ENCODE measurements around the gene TMEM181. TPM values are rescaled to one million over a fixed set of nuclear protein-coding genes. Genes with fewer than 3 reads are reported as not detected.
A peak's percentile ranks its signal among the peaks of the same experiment; 100 is the strongest.

TMEM181 gene
- total and polyA plus RNA-seq, 2 of the 13 experiments (the other 11 are each of a cell fraction or from before 2014, with no cell fraction given), result 59.1 to 108 TPM

DNA sequence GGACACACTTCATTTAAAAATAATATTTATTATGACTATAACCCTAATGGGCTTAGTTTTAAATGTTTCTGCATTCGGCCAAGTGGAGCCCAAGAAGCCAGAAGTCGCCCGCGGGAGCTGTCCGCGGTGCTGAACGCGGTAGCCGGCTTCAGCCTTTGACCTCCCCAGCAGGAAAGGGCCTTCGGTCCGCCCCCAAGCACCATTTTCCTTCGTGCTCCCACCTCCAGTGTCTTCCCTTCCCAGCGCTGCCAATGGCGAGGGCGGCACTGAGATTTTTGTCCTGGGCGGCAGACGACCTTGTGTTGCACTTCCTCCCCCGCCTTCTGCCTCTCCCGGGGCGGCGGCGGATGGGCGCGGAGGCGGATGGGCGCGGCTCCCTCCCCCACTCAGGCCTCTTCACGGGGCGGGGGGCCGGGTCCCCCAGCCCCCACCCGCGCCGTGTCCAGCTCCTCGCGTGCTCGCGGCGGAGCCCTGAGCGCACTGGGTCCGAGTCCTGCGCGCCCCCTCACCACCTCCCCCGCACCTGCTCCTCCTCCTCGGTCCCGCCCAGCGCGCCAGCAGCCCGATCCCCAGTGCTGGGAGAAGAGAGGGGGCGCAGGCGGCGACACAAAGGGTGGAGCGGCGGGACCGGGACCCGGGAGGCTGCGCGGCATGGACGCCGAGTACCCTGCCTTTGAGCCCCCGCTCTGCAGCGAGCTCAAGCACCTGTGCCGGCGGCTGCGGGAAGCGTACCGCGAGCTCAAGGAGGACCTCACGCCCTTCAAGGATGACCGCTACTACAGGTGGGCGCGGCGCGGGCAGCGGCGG, 23.6 kb upstream of the TMEM181 start:
- in situ Hi-C loops (cut with HindIII; ENCODE audit: extremely low pct_ligation_motif_present, low pct_unique_long_range_greater_than_20kb), result no loop called here
- H3K4me3 ChIP-seq (replicated peaks in 1 of 3; ENCODE audit: insufficient read depth in 1 of 3, low read depth in 2 of 3, low read length in 3 of 3), result peak overlapping the region; percentile 70 to 95 (median 86)
- no peak; the same call in 1 of the 2 replicates for TF ChIP-seq ZSCAN22 (CRISPR knock-in tag; IDR thresholded peaks at IDR 0.05)
- TF ChIP-seq, protein P1, sequence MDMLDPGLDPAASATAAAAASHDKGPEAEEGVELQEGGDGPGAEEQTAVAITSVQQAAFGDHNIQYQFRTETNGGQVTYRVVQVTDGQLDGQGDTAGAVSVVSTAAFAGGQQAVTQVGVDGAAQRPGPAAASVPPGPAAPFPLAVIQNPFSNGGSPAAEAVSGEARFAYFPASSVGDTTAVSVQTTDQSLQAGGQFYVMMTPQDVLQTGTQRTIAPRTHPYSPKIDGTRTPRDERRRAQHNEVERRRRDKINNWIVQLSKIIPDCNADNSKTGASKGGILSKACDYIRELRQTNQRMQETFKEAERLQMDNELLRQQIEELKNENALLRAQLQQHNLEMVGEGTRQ (IDR thresholded peaks at IDR 0.05; ENCODE audit: low read depth, low read length), result no peak
- TF ChIP-seq, protein P1 (CRISPR knock-in tag; IDR thresholded peaks at IDR 0.05; ENCODE audit: borderline replicate concordance), result no peak
- TF ChIP-seq NFIB (CRISPR knock-in tag; IDR thresholded peaks at IDR 0.05; ENCODE audit: borderline replicate concordance), result no peak
- no peak for TF ChIP-seq TRIM22 (IDR thresholded peaks at IDR 0.05)
- peak; percentile 62; the same call in 1 of the 2 replicates for TF ChIP-seq ZNF652 (CRISPR knock-in tag; IDR thresholded peaks at IDR 0.05; ENCODE audit: borderline replicate concordance, low read depth)
- TF ChIP-seq ZNF816 (CRISPR knock-in tag; IDR thresholded peaks at IDR 0.05; ENCODE audit: borderline replicate concordance), result peak; percentile 96; the same call in 1 of the 2 replicates
- TF ChIP-seq HIVEP1 (CRISPR knock-in tag; IDR thresholded peaks at IDR 0.05), result no peak; the same call in 1 of the 2 replicates
- 0 out of 2 replicates have a peak, but pooled peaks have one; percentile 39 for TF ChIP-seq ZNF678 (CRISPR knock-in tag; IDR thresholded peaks at IDR 0.05)
- TF ChIP-seq, protein P2, sequence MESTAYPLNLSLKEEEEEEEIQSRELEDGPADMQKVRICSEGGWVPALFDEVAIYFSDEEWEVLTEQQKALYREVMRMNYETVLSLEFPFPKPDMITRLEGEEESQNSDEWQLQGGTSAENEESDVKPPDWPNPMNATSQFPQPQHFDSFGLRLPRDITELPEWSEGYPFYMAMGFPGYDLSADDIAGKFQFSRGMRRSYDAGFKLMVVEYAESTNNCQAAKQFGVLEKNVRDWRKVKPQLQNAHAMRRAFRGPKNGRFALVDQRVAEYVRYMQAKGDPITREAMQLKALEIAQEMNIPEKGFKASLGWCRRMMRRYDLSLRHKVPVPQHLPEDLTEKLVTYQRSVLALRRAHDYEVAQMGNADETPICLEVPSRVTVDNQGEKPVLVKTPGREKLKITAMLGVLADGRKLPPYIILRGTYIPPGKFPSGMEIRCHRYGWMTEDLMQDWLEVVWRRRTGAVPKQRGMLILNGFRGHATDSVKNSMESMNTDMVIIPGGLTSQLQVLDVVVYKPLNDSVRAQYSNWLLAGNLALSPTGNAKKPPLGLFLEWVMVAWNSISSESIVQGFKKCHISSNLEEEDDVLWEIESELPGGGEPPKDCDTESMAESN (CRISPR knock-in tag; conservative IDR thresholded peaks at IDR 0.05), result peak; percentile 95
- no peak for TF ChIP-seq ZNF24 (IDR thresholded peaks at IDR 0.05)
- peak; percentile 93 for TF ChIP-seq CBX5 (CRISPR knock-in tag; IDR thresholded peaks at IDR 0.05; ENCODE audit: borderline replicate concordance)
- TF ChIP-seq, protein P3, sequence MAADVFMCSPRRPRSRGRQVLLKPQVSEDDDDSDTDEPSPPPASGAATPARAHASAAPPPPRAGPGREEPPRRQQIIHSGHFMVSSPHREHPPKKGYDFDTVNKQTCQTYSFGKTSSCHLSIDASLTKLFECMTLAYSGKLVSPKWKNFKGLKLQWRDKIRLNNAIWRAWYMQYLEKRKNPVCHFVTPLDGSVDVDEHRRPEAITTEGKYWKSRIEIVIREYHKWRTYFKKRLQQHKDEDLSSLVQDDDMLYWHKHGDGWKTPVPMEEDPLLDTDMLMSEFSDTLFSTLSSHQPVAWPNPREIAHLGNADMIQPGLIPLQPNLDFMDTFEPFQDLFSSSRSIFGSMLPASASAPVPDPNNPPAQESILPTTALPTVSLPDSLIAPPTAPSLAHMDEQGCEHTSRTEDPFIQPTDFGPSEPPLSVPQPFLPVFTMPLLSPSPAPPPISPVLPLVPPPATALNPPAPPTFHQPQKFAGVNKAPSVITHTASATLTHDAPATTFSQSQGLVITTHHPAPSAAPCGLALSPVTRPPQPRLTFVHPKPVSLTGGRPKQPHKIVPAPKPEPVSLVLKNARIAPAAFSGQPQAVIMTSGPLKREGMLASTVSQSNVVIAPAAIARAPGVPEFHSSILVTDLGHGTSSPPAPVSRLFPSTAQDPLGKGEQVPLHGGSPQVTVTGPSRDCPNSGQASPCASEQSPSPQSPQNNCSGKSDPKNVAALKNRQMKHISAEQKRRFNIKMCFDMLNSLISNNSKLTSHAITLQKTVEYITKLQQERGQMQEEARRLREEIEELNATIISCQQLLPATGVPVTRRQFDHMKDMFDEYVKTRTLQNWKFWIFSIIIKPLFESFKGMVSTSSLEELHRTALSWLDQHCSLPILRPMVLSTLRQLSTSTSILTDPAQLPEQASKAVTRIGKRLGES (CRISPR knock-in tag; IDR thresholded peaks at IDR 0.05; ENCODE audit: borderline replicate concordance), result peak; percentile 97
- no peak for TF ChIP-seq POLR2AphosphoS2 (IDR thresholded peaks at IDR 0.05; ENCODE audit: low read depth, low read length)

More for the DNA sequence above, 23.6 kb upstream of the TMEM181 start:
- ChIA-PET CTCF (ENCODE audit: low intra/inter-chr PET ratio, low total read pairs) (no interaction called here), POLR2A (interaction anchor here (0.8 to 2.6 kb wide), 14 partner anchors 9 to 525 kb away, joined by 3 to 11 read pairs (median 4); partner anchors contain the start of gene TMEM181)
- FAIRE-seq, result no peak
- no peaks in the 10 kb centered on the region for H4K20me1 ChIP-seq (ENCODE audit: insufficient read depth, low read length)
- H3K27me3 ChIP-seq (ENCODE audit: control insufficient read depth in 1 of 2, insufficient read depth in 2 of 2, low read length in 2 of 2), result no peaks in the 10 kb centered on the region
- BruUV-seq (replicated peaks), result no TSS peak
- H3K4me1 ChIP-seq (ENCODE audit: insufficient read depth, low read length), result peaks cover 37% of the 10 kb centered on the region
- H2AFZ ChIP-seq (ENCODE audit: low read length), result no peak overlapping the region
- H3K4me2 ChIP-seq (ENCODE audit: low read depth, low read length), result peak overlapping the region; percentile 79
- H3K9ac ChIP-seq (ENCODE audit: insufficient read depth, low read depth, low read length), result peak overlapping the region; percentile 60
- peak; percentile 84 for DNase-seq (ENCODE audit: low spot score)
- no peaks in the 10 kb centered on the region for H3K9me3 ChIP-seq (ENCODE audit: low read length)
- peaks cover 0 to 1% of the 10 kb centered on the region in 2 experiments; a peak in 1 of 5 replicates for H3K36me3 ChIP-seq (replicated peaks in 1 of 2; ENCODE audit: control insufficient read depth in 1 of 2, insufficient read depth in 2 of 2, low read length in 2 of 2)
- intact Hi-C loops (cut with micrococcal nuclease; ENCODE audit: unreplicated experiment), result loop anchor here (2.0 to 5.0 kb wide), 2 partner anchors 19 to 36 kb away; no protein-coding TSS in a partner anchor
- H3K27ac ChIP-seq (ENCODE audit: extremely low read length, insufficient read depth, low read length), result peak overlapping the region; percentile 58
- WGBS (ENCODE audit: low lambda C conversion rate), result 3% methylated on average over 27 of the region's 75 CpGs
- ATAC-seq, result peak; percentile 76
- no peaks in the 10 kb centered on the region for H3K79me2 ChIP-seq (ENCODE audit: insufficient read depth, low read length)

Data from HepG2 (cell line).